NCI-H748 (cell line): ENCODE data around the gene IMMT.

Source experiments
- DNase-seq: peaks from one replicate; lab custom pipeline; 2025; ENCODE audit not compliant: unreplicated experiment; lab: John Stamatoyannopoulos, UW

IMMT gene

DNA sequence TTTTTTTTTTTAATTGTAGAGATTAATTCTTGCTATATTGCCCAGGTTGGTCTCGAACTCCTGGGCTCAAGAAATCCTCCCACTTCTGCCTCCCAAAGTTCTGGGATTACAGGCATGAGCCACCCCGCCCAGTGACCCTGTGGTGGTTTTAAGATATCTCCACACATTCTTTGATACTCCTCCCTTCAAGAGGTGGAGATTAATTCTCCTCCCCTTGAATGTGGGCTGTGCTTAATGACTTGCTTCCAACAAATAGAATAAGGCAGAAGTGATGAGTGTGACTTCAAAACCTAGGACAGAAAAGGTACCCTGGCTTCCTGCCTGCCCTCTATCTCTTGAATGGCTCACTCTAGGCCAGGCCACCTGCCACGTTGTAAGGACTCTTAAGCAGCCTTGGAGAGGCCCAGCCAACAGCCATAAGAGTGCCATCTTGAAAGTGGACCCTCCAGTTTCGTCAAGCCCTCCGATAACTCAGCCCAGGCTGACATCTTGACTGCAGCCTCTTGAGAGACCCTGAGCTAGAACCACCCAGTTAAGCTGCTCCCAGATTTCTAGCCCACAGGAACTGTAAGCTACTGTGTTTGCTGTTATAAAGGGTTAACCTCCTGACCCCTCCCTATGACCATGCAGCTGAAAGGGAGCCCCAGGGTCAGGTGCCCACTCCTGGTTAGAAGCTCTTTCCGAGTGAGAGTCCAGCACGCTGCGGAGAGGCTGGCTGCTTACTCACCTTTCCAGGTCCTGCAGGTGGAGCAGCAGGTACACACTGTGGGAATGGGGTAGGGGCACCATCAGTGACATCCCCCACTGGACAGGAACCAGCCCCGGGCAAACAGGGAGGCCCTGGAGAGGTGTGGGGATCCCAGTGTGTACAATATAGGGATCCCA, 31.6 kb upstream of the IMMT start:
- no peak for DNase-seq

DNA sequence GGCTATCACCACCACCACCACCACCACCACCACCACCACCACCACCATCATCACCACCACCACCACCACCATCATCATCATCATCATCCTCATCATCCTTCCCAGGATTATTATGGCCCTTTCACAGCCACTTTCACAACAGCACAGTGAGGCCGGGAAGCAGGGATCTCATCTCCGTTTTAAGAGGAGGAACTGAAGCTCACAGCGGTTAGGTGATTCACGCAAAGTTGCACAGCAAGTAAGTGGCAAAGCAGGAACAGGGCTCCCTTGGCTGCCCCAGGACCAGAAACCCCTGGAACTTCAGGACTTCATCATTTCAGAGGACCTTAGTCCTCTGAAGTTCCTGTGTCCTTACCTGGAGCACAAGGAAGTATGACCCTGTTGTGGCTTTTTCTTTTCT, 30.8 kb upstream of the IMMT start:
- DNase-seq: no peak

GRCh38 chr2:86225581-86225980, 30.3 kb upstream of the IMMT start:
- no peak for DNase-seq

- no peak for DNase-seq
Measured at GRCh38 chr2:86224645-86225355, 29.5 kb upstream of the IMMT start.

DNA sequence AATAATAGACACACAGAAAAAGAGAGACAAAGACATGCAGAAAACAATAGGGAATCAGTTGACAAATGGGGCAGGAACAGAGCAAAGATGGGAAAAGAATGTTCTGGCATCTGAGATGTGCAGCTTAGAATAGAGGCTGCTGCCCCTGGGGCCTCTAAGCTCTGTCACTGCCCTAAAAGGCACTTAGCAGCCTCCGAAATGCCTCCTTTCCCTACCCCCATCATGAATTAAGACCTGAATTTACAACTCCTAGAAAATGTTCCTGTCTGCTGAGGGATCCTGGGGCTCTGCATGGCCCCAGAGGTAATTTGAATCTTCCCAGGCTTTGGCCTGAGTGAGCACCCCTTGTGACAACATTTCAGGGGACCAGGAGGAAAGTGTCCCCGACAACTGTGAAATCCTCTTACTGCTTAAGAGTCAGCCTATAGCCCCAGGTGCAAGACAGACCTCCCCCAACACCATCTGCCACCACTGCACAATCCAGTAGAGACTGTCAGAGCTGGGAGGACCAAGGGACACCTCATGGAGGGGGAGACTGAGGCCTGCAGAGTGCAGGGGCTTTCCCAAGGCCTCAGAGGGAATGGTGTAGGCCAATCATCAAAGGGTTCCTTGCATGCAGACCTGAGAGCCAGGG, 28.8 kb upstream of the IMMT start:
- DNase-seq: no peak

- DNase-seq: no peak
Measured at GRCh38 chr2:86223140-86223926, 28.1 kb upstream of the IMMT start.

GRCh38 chr2:86221066-86221684, 25.9 kb upstream of the IMMT start:
- peak; percentile 13 for DNase-seq

DNA sequence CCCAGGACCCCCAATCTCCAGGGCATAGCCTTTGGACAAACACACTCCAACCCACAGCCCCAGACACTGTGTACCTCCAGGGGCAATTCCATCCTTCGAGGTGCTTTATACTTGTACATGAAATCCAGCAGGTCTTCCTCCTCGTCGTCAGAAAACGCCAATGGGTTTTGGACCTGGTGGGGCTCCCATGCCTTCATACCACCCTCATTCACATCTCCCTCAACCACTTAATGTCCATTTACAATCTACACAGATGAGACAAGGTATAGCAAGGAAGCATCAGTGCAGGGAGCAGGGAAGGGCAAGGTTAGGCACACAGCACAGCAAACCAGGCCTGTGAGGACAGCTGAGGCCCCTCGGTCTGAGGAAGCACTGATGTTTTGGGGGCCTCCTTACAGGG, 24.6 kb upstream of the IMMT start:
- no peak for DNase-seq

DNA sequence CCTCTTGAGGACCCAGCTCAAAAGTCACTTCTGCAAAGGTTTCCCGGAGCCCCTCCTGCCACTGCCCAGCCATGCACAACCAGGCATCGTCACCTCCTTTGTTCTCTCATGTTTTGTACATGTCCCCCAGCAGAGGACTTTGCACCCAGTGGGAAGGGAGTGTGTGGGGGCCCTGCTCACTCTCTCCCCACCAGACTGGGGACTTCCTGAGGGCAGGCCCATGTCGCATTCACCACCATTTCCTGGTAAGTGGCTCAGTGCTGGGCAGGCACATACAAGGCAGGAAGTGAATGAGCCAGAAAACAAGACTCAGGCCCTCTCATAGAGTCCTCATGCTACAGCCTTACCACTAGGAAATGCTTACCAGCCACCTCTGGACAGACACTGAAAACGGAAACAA, 22.9 kb upstream of the IMMT start:
- DNase-seq: no peak

DNA sequence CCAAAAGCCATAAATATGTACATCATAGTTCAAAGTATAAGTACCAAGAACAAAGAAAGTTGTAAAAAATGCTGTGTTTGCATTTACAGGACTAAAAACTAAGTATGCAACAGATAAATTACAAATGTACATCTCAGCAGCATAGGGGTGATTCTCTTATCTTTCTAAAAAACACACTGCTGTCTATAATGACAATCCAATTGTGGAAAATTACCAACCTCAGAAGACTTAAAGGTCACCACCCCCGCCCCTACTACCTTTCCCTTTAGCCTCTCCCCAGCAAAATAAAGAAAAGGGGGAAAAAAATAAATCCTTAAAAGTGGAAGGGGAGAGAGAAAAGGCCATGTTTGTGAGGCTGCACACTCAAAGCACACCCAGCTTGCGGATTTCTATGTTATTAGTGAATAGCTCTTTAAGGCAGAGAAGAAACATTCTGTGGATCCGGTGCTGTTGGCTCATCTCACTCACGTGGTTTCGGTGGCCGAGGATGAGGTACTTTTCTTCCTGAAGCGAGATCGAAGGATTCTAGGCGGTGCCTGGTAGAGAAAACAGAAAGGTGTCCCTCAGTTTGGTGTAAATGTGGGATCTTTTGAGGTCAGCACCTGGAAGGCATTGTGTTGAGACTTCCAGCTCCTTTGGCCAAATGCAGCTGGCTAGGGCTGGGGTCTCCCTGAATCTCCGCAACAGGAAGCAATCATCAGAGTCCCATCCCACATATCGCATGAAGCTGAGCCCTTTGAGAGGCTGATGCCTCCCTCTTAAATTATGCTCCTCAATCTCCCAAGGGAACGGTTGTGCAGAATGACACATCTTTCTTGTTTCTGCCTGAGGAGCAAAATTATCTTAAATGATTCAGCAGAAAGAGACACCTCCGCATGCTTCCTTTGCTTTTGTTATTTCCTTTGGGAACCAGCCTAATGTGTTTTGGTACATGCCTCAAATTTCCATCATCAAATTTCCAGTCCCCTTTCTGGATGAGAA, 21.6 kb upstream of the IMMT start:
- no peak for DNase-seq

GRCh38 chr2:86214503-86214832, 19.2 kb upstream of the IMMT start:
- DNase-seq: no peak

GRCh38 chr2:86213699-86214502, 18.6 kb upstream of the IMMT start:
- DNase-seq: no peak

DNA sequence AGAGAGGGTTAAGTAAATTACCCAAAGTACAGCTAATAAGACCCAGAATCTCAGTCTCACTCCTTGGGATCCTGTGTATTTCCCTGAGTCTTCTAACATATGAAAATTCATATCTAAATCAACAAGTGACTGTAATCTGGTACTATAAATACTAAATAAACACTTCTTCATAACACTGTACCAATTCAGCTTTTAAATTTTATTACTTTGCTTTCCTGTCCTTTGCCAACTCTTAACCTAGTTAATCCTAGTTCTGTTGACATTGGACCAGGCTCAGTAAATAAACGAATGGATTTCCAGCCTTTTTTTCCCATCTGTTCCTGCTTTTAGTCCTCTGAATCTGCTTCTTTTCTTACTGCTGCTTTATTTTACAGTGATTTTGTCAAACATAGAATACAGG, 17.8 kb upstream of the IMMT start:
- no peak for DNase-seq

DNA sequence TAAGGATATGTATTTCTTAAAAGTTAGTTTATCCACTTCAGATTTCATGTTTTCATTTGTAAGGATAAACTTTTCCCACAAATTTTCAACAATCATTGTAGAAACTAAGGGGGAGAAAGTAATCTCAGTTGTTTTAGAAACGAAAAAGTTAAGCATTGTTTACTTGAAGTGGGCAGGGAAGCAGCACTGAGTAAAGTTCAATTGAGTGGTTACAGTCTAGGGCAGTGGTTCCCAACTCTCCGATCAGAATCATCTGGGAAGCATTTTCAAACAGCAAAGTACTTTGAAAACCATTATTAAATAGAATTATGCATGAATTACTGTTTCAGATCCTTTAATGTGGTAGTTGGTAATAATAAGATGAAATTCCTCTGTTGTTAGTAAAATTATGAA, 16.5 kb upstream of the IMMT start:
- DNase-seq: no peak

- DNase-seq: no peak
Measured at GRCh38 chr2:86211033-86211795, 16.0 kb upstream of the IMMT start.

DNA sequence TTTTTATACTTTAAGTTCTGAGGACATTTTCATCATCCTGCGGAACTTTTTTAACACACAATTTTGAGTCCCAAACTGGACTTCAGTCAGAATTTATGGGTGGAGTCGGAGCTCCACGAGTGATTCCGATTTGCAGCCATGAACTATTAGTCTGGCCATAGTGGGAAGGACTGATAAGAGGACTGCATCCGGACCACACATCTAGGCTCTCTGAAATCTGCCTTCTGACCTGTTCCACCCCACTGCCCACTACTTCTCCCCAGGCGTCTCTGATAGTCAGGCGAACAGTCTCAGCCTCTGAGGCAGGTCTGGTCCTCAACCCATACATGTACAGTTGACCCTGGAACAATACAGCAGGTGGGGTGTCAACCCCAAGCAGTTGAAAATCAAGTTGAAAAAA, 9.2 kb upstream of the IMMT start:
- DNase-seq: no peak

- DNase-seq: no peak
Measured at GRCh38 chr2:86203614-86204013, 8.4 kb upstream of the IMMT start.

GRCh38 chr2:86202702-86203101, 7.4 kb upstream of the IMMT start:
- DNase-seq: no peak
